Measurements from ENCODE around the gene DCUN1D2.
"Not testable (repeated sequence)": the region's sequence is repeated elsewhere in the genome, so short reads cannot be mapped to it uniquely, and the experiment has no call there.

DCUN1D2 gene

GRCh38 chr13:113464476-113464875, 26.0 kb downstream of the DCUN1D2 start:
- DNase-seq (ENCODE audit: low spot score), result no peak

- no peak for DNase-seq (ENCODE audit: low spot score)
Measured at GRCh38 chr13:113461022-113461751, 29.3 kb downstream of the DCUN1D2 start.

GRCh38 chr13:113460599-113460998, 29.9 kb downstream of the DCUN1D2 start:
- no peak for DNase-seq (ENCODE audit: low spot score)

- DNase-seq (ENCODE audit: low spot score), result no peak
Measured at GRCh38 chr13:113460064-113460555, 30.4 kb downstream of the DCUN1D2 start.

GRCh38 chr13:113458253-113459065, 32.1 kb downstream of the DCUN1D2 start:
- DNase-seq (ENCODE audit: low spot score), result no peak

- no peak for DNase-seq (ENCODE audit: low spot score)
Measured at GRCh38 chr13:113457510-113457909, 33.0 kb downstream of the DCUN1D2 start.

- DNase-seq (ENCODE audit: low spot score), result no peak
Measured at GRCh38 chr13:113456116-113456702, 34.3 kb downstream of the DCUN1D2 start.

GRCh38 chr13:113455384-113455783, 35.1 kb downstream of the DCUN1D2 start:
- no peak for DNase-seq (ENCODE audit: low spot score)

GRCh38 chr13:113454936-113455335, 35.6 kb downstream of the DCUN1D2 start:
- DNase-seq (ENCODE audit: low spot score), result no peak

- DNase-seq (ENCODE audit: low spot score), result no peak
Measured at GRCh38 chr13:113452942-113453901, 37.3 kb downstream of the DCUN1D2 start, which contains the start of gene ADPRHL1. ADPRHL1 (minus strand) TSS chr13:113453488; CDS start chr13:113453437, 51 bp downstream.

GRCh38 chr13:113452466-113452865, 38.0 kb downstream of the DCUN1D2 start:
- no peak for DNase-seq (ENCODE audit: low spot score)

- DNase-seq (ENCODE audit: low spot score), result no peak
Measured at GRCh38 chr13:113451951-113452421, 38.5 kb downstream of the DCUN1D2 start.

- DNase-seq (ENCODE audit: low spot score), result not testable (repeated sequence)
Measured at GRCh38 chr13:113450861-113451620, 39.5 kb downstream of the DCUN1D2 start.

- DNase-seq (ENCODE audit: low spot score), result not testable (repeated sequence)
Measured at GRCh38 chr13:113450348-113450744, 40.2 kb downstream of the DCUN1D2 start.

- no peak for DNase-seq (ENCODE audit: low spot score)
Measured at GRCh38 chr13:113449693-113450347, 40.7 kb downstream of the DCUN1D2 start.

GRCh38 chr13:113448885-113449692, 41.4 kb downstream of the DCUN1D2 start:
- DNase-seq (ENCODE audit: low spot score), result peak; percentile 37

GRCh38 chr13:113448545-113448884, 42.0 kb downstream of the DCUN1D2 start:
- DNase-seq (ENCODE audit: low spot score), result no peak

- no peak for DNase-seq (ENCODE audit: low spot score)
Measured at GRCh38 chr13:113447596-113447995, 42.9 kb downstream of the DCUN1D2 start.

GRCh38 chr13:113446488-113446854, 44.0 kb downstream of the DCUN1D2 start:
- no peak for DNase-seq (ENCODE audit: low spot score)

Data from CD4-positive, alpha-beta T cell treated with Interleukin-6 at 100 ng/mL for 8 hours (primary cell).